NT2/D1 (cell line): Measurements from ENCODE around the gene PDSS2.
"Not testable (repeated sequence)": the region's sequence is repeated elsewhere in the genome, so short reads cannot be mapped to it uniquely, and the experiment has no call there.

Experiments
- DNase-seq: peaks from one replicate; pipeline ENCODE4 v3.0.0-alpha.2; 2011; ENCODE audit warnings: low read depth, low spot score
- H3K27me3 ChIP-seq: 2 replicates; pipeline ENCODE4 v1.6.0; 2011; ENCODE audit warnings: mild to moderate bottlenecking; ENCODE audit not compliant: insufficient read length, insufficient read depth
- H3K36me3 ChIP-seq: 2 replicates; pipeline ENCODE4 v1.6.1; 2011; ENCODE audit warnings: mild to moderate bottlenecking, low read length, mixed read lengths; ENCODE audit not compliant: insufficient read depth, insufficient read length
- H3K4me1 ChIP-seq: 2 replicates; pipeline ENCODE4 v1.5.1; 2011; ENCODE audit not compliant: insufficient read depth, insufficient read length
- H3K4me3 ChIP-seq: 2 replicates; pipeline ENCODE4 v1.5.1; 2011; ENCODE audit warnings: low read depth; ENCODE audit not compliant: insufficient read length
- H3K9ac ChIP-seq: 2 replicates; pipeline ENCODE4 v1.6.0; 2011; ENCODE audit warnings: low read depth; ENCODE audit not compliant: insufficient read length
- H3K9me3 ChIP-seq: 2 replicates; pipeline ENCODE4 v1.5.1; 2011; ENCODE audit warnings: mild to moderate bottlenecking, low read length; ENCODE audit not compliant: insufficient read depth
- SUZ12 ChIP-seq: IDR thresholded peaks from 2 replicates; pipeline ENCODE4 v1.6.1; 2011; ENCODE audit not compliant: insufficient read length, insufficient read depth; ENCODE audit errors: extremely low read depth
- YY1 ChIP-seq: IDR thresholded peaks from 2 replicates; pipeline ENCODE4 v1.6.1; 2011; ENCODE audit not compliant: insufficient read length, insufficient read depth
- ZNF274 ChIP-seq: IDR thresholded peaks from 2 replicates; pipeline ENCODE4 v1.6.1; 2011; ENCODE audit warnings: mild to moderate bottlenecking, low read depth, low read length

PDSS2 gene

DNA sequence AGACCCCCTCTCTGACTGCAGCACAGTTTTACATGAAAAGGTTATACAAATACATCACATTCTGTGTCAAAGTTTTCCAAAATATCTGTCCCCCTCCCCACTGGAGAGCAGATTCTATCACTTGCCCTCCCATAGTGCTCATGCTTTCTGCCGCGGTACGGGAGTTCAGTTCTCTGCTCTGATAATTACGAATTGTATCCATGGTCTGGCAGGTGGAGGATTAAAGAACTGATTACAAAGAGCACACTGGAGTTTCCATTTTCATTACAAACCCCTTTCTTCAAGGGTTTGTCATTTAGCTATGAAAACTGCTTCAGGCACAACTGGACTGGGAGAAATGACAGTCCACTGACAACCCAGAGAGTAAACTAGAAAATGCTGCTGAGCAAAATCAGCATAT is 166.0 kb downstream of the PDSS2 start:
- H3K9me3 ChIP-seq = no peaks in the 10 kb centered on the region
- no peak for TF ChIP-seq SUZ12
- no peak for TF ChIP-seq ZNF274
- TF ChIP-seq YY1 = no peak
- no peaks in the 10 kb centered on the region for H3K36me3 ChIP-seq
- H3K27me3 ChIP-seq = no peaks in the 10 kb centered on the region
- no peak for DNase-seq
- no peak overlapping the region for H3K9ac ChIP-seq
- no peak overlapping the region for H3K4me3 ChIP-seq
- H3K4me1 ChIP-seq = peaks cover 3% of the 10 kb centered on the region

DNA sequence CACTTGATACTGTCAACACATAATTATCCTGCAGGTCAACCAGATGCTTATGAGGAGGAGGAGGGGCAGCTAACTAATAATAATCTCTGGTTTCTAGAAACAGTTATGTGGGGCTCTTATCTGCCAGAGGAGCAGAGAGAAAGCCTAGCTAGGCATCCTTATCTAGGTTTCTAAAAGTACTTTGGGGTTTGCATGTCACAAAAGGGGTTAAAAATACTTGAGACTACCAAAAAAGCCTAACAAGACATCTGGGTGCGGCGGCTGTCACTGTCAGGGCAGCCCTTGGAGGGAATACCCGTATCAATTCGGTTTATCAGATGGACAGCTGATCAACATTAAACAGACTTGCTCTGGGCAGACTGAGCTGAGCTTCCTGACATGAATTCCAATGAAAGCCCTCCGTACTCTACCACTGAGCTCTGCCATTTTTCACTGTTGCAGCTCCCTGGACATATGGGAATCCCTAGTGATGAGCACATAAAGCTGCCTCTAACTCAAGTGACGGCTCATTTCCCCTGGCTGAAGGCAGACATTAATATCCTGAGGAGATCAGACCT is 166.6 kb downstream of the PDSS2 start:
- no peak for TF ChIP-seq SUZ12
- TF ChIP-seq ZNF274 = no peak
- no peak for TF ChIP-seq YY1

GRCh38 chr6:107290491-107290890 is 168.9 kb downstream of the PDSS2 start:
- DNase-seq = peak; percentile 27
- no peak overlapping the region for H3K9ac ChIP-seq
- H3K36me3 ChIP-seq = no peaks in the 10 kb centered on the region
- H3K4me1 ChIP-seq = peaks cover 3% of the 10 kb centered on the region
- TF ChIP-seq ZNF274 (no peak), YY1 (no peak)
- no peak overlapping the region for H3K4me3 ChIP-seq
- H3K9me3 ChIP-seq = no peaks in the 10 kb centered on the region
- H3K27me3 ChIP-seq = no peaks in the 10 kb centered on the region

More for the DNA sequence above, 166.6 kb downstream of the PDSS2 start:
- Histone ChIP-seq H3K27me3 (no peaks in the 10 kb centered on the region), H3K4me3 (no peak overlapping the region), H3K36me3 (no peaks in the 10 kb centered on the region), H3K9ac (no peak overlapping the region), H3K4me1 (peaks cover 3% of the 10 kb centered on the region), H3K9me3 (no peaks in the 10 kb centered on the region)
- DNase-seq = no peak

DNA sequence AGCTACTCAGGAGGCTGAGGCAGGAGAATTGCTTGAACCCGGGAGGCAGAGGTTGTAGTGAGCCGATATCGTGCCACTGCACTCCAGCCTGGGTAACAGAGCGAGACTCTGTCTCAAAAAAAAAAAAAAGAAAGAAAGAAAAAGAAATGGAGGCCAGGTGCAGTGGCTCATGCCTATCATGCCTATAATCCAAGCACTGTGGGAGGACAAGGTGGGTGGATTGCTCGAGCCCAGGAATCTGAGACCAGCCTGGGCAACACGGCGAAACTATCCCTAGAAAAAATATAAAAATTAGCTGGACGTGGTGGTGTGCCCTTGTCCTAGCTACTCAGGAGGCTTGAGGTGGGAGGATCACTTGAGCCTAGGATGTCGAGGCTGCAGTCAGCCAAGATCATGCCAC is 170.1 kb downstream of the PDSS2 start:
- not testable (repeated sequence) for H3K9ac ChIP-seq, H3K4me1 ChIP-seq, H3K9me3 ChIP-seq, H3K36me3 ChIP-seq, H3K27me3 ChIP-seq, DNase-seq, H3K4me3 ChIP-seq

GRCh38 chr6:107285683-107286082 is 173.7 kb downstream of the PDSS2 start:
- H3K4me1 ChIP-seq, H3K9me3 ChIP-seq, DNase-seq, H3K36me3 ChIP-seq, H3K9ac ChIP-seq, H3K4me3 ChIP-seq, H3K27me3 ChIP-seq: not testable (repeated sequence)

DNA sequence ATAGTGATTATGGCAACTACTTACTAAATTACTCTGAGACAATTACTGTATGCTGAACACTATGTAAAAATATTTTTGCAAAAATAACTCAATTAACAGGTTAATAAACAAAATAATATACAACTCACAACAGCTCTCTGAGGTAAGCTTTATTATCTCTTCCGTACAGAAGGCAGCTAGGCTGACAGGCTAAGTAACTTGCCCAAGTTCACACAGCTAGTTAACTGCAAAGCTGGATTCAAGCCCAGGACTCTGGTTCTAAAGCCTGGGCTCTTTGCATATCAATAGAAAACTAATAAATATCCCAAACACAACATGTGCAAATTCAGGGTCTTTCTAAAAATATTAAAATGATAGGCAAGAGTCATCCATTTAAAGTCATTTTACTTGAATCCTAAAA is 174.6 kb downstream of the PDSS2 start:
- H3K27me3 ChIP-seq = no peaks in the 10 kb centered on the region
- no peak for DNase-seq
- H3K9ac ChIP-seq = no peak overlapping the region
- TF ChIP-seq SUZ12 = no peak
- no peak for TF ChIP-seq YY1
- no peak for TF ChIP-seq ZNF274
- H3K36me3 ChIP-seq = no peaks in the 10 kb centered on the region
- no peaks in the 10 kb centered on the region for H3K9me3 ChIP-seq
- H3K4me1 ChIP-seq = no peaks in the 10 kb centered on the region
- H3K4me3 ChIP-seq = no peak overlapping the region

GRCh38 chr6:107280791-107281190 is 178.6 kb downstream of the PDSS2 start:
- no peak overlapping the region for H3K9ac ChIP-seq
- H3K27me3 ChIP-seq = no peaks in the 10 kb centered on the region
- H3K36me3 ChIP-seq = no peaks in the 10 kb centered on the region
- H3K9me3 ChIP-seq = no peaks in the 10 kb centered on the region
- TF ChIP-seq ZNF274 (no peak), SUZ12 (no peak), YY1 (no peak)
- H3K4me1 ChIP-seq = no peaks in the 10 kb centered on the region
- H3K4me3 ChIP-seq = no peak overlapping the region
- no peak for DNase-seq

GRCh38 chr6:107280001-107280400 is 179.4 kb downstream of the PDSS2 start:
- H3K4me1 ChIP-seq, H3K9me3 ChIP-seq: not testable (repeated sequence)

More at GRCh38 chr6:107280001-107280400, 179.4 kb downstream of the PDSS2 start:
- DNase-seq, H3K9ac ChIP-seq, H3K27me3 ChIP-seq, H3K4me3 ChIP-seq, H3K36me3 ChIP-seq: not testable (repeated sequence)
